CD14-positive monocyte (primary cell): Measurements from ENCODE around the gene PAX6. TPM values are rescaled to one million over a fixed set of nuclear protein-coding genes. Genes with fewer than 3 reads are reported as not detected.

Source experiments
- DNase-seq, 3 donors: peaks; one replicate each; pipeline ENCODE4 v3.0.0-alpha.2; 2011 to 2022
- H2AFZ ChIP-seq: 2 replicates; pipeline ENCODE4 v1.6.0; 2012; ENCODE audit warnings: mild to moderate bottlenecking, low read depth, low read length, inconsistent platforms; ENCODE audit not compliant: insufficient read depth, poor library complexity, severe bottlenecking
- H3K27ac ChIP-seq, 2 donors: 1 replicate in 1 of 2; 2 replicates in 1 of 2; pipeline ENCODE4 v1.5.1; 2012 to 2013; ENCODE audit warnings: low read length in 2 of 2, control low read depth in 1 of 2, inconsistent platforms in 1 of 2, low read depth in 1 of 2, mild to moderate bottlenecking in 1 of 2
- H3K27me3 ChIP-seq, 2 donors: one replicate each; pipeline versions ENCODE4 v1.6.0 to v1.6.1; 2011 to 2013; ENCODE audit warnings: low read length in 2 of 2; ENCODE audit not compliant: control insufficient read depth in 2 of 2, insufficient read depth in 2 of 2
- H3K36me3 ChIP-seq, 2 donors: replicated peaks in 1 of 2; 1 replicate in 1 of 2; 2 replicates in 1 of 2; pipeline versions ENCODE4 v1.5.1 to v1.6.1; 2012 to 2013; ENCODE audit warnings: low read length in 2 of 2, control low read depth in 1 of 2, inconsistent platforms in 1 of 2, mild to moderate bottlenecking in 1 of 2; ENCODE audit not compliant: insufficient read depth in 2 of 2, control insufficient read depth in 1 of 2
- H3K4me1 ChIP-seq, 2 donors: 1 replicate in 1 of 2; 2 replicates in 1 of 2; pipeline versions ENCODE4 v1.5.1 to v1.6.1; 2012 to 2013; ENCODE audit warnings: low read length in 2 of 2, control low read depth in 1 of 2, inconsistent platforms in 1 of 2, mild to moderate bottlenecking in 1 of 2, moderate library complexity in 1 of 2; ENCODE audit not compliant: insufficient read depth in 2 of 2, control insufficient read depth in 1 of 2
- H3K4me2 ChIP-seq: replicated peaks from 2 replicates; pipeline ENCODE3; 2012; ENCODE audit warnings: low read length, moderate library complexity, mild to moderate bottlenecking; ENCODE audit not compliant: poor library complexity, severe bottlenecking; ENCODE audit errors: extremely low read depth
- H3K4me3 ChIP-seq, 3 experiments: fragments of 200-600 bp in 1 of 3; sonication (generic) in 1 of 3; replicated peaks in 1 of 3; 1 replicate in 2 of 3; 2 replicates in 1 of 3; pipeline ENCODE4 v1.5.1; 2011 to 2013; ENCODE audit warnings: low read length in 3 of 3, mild to moderate bottlenecking in 3 of 3, control low read depth in 2 of 3, low read depth in 2 of 3, inconsistent platforms in 1 of 3, moderate library complexity in 1 of 3
- H3K79me2 ChIP-seq: 2 replicates; pipeline ENCODE4 v1.6.0; 2012; ENCODE audit warnings: mild to moderate bottlenecking, control low read depth, inconsistent platforms, low read length, moderate library complexity; ENCODE audit not compliant: insufficient read depth
- H3K9ac ChIP-seq: 2 replicates; pipeline ENCODE4 v1.6.0; 2017; ENCODE audit warnings: low read length, mild to moderate bottlenecking; ENCODE audit not compliant: insufficient read depth, poor library complexity, severe bottlenecking
- H3K9me3 ChIP-seq, 2 donors: replicated peaks in 1 of 2; 1 replicate in 1 of 2; 2 replicates in 1 of 2; pipeline versions ENCODE4 v1.5.1 to v1.6.1; 2012 to 2013; ENCODE audit warnings: low read length in 2 of 2, control low read depth in 1 of 2; ENCODE audit not compliant: control insufficient read depth in 1 of 2, insufficient read depth in 1 of 2
- H4K20me1 ChIP-seq: 2 replicates; pipeline ENCODE4 v1.6.0; 2012; ENCODE audit warnings: mild to moderate bottlenecking, low read length, control low read depth, moderate library complexity; ENCODE audit not compliant: insufficient read depth
- H3K27ac Mint-ChIP-seq, 7 donors: one replicate each; pipeline ENCODE4 v1.8.0; 2020; ENCODE audit warnings: mild to moderate bottlenecking in 7 of 7, mixed read lengths in 7 of 7, moderate library complexity in 6 of 7, inconsistent platforms in 2 of 7
- H3K27me3 Mint-ChIP-seq, 3 donors: one replicate each; pipeline ENCODE4 v1.8.0; 2021 to 2022; ENCODE audit warnings: low read depth in 3 of 3, mild to moderate bottlenecking in 3 of 3, mixed read lengths in 3 of 3, moderate library complexity in 3 of 3, inconsistent platforms in 1 of 3
- H3K36me3 Mint-ChIP-seq, 2 donors: one replicate each; pipeline ENCODE4 v1.8.0; 2020; ENCODE audit warnings: mixed read lengths in 2 of 2, inconsistent platforms in 1 of 2, mild to moderate bottlenecking in 1 of 2
- H3K4me1 Mint-ChIP-seq: one replicate; pipeline ENCODE4 v1.8.0; 2020; ENCODE audit warnings: mild to moderate bottlenecking, mixed read lengths
- H3K4me3 Mint-ChIP-seq, 2 donors: one replicate each; pipeline ENCODE4 v1.8.0; 2020; ENCODE audit warnings: mild to moderate bottlenecking in 2 of 2, mixed read lengths in 2 of 2, moderate library complexity in 1 of 2
- H3K9me3 Mint-ChIP-seq, 7 donors: one replicate each; pipeline ENCODE4 v1.8.0; 2020 to 2022; ENCODE audit warnings: mixed read lengths in 7 of 7, mild to moderate bottlenecking in 6 of 7, moderate library complexity in 6 of 7, inconsistent platforms in 2 of 7
- WGBS: methylation state at CpG from one replicate; pipeline ENCODE4 v1.1.5; 2013; ENCODE audit warnings: missing lambda C conversion rate; ENCODE audit not compliant: insufficient coverage; 5-methylcytosine and 5-hydroxymethylcytosine counted together
- intact Hi-C, 2 donors: fragments of 100-400 bp; cut with micrococcal nuclease; formaldehyde crosslinking; loops; one replicate each; pipeline versions ENCODE4 v1.15.0 to v1.15.1; 2023
- polyA plus RNA-seq, 3 donors: library from polyadenylated mRNA; depleted of rRNA in 1 of 3; unstranded in 2 of 3; stranded (reverse) in 1 of 3; fragments of 300-500 nt in 2 of 3; fragments of >200 nt in 1 of 3; fragmentation: Illumina TruSeq in 2 of 3; gene quantifications; 1 replicate in 2 of 3; 2 replicates in 1 of 3; pipeline ENCODE4 v1.2.3, GENCODE V29; 2012 to 2021
- TF ChIP-seq, protein P1 (sequence below): fragments of 200-600 bp; IDR thresholded peaks from one replicate; pipeline ENCODE4 v1.8.0; 2022; ENCODE audit warnings: antibody characterized with exemption, mild to moderate bottlenecking

PAX6 gene
- polyA plus RNA-seq, 3 donors: not detected

DNA sequence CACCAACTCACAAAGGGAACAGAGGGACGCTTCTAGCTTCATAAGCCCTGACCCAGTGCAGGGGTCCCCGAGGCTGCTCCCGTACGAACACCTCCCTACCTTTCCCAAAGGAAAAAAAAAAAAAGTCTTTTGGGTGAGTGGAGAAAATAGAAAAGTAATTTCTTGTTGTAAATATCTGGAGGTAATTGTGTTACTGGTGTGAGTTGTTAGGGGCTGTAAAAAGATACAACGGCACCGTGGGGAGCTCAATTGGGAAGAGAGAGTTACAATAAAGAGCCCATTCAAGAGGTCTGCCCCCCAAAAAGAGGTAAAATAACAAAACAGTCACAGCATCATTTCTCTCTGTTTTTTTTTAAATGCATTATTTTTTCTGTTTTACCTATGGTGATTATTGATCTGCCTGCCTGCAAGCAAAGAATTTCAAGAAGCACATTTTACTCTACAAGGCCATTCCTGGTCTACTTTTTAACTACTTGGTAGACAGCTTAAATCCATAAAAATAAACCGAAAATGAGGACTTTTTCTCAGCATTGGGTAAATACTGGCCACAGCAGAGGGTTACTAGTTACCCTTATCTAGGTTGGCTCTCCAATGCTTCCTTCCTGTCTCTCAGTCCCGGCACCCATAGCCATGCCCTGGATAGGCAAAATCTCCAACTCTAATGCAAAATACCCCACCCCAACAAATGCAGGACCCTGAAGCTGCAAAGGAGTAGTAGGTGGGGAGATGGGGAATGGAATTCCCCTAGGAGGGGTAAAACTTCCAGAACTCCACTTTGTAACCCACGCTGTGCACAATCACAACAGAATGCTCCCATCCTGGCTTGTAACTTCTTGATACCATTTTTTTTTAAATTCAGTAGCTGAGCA lies 3.1 kb downstream of the PAX6 start:
- H2AFZ ChIP-seq: no peak overlapping the region
- no peak for DNase-seq
- WGBS: 14% methylated on average over 1 of the region's 9 CpGs
- Mint-ChIP-seq H3K4me3 (peak overlapping the region in 1 of 2 donors; percentile 91), H3K27ac (no peak overlapping the region), H3K36me3 (peaks cover 29 to 48% of the 10 kb centered on the region in 2 donors), H3K27me3 (peaks cover 91 to 100% (median 97%) of the 10 kb centered on the region in 3 donors), H3K4me1 (peaks cover 54% of the 10 kb centered on the region), H3K9me3 (peaks cover 24 to 73% (median 58%) of the 10 kb centered on the region in 7 donors)
- no peak overlapping the region for H3K9ac ChIP-seq
- H4K20me1 ChIP-seq: no peaks in the 10 kb centered on the region
- H3K36me3 ChIP-seq: no peaks in the 10 kb centered on the region
- TF ChIP-seq, protein P1, sequence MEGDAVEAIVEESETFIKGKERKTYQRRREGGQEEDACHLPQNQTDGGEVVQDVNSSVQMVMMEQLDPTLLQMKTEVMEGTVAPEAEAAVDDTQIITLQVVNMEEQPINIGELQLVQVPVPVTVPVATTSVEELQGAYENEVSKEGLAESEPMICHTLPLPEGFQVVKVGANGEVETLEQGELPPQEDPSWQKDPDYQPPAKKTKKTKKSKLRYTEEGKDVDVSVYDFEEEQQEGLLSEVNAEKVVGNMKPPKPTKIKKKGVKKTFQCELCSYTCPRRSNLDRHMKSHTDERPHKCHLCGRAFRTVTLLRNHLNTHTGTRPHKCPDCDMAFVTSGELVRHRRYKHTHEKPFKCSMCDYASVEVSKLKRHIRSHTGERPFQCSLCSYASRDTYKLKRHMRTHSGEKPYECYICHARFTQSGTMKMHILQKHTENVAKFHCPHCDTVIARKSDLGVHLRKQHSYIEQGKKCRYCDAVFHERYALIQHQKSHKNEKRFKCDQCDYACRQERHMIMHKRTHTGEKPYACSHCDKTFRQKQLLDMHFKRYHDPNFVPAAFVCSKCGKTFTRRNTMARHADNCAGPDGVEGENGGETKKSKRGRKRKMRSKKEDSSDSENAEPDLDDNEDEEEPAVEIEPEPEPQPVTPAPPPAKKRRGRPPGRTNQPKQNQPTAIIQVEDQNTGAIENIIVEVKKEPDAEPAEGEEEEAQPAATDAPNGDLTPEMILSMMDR: no peak
- H3K9me3 ChIP-seq: peaks cover 39 to 91% of the 10 kb centered on the region in 2 donors
- peaks cover 48 to 64% of the 10 kb centered on the region in 2 donors for H3K4me1 ChIP-seq
- no peak overlapping the region for H3K4me2 ChIP-seq
- H3K4me3 ChIP-seq: no peak overlapping the region
- intact Hi-C loops: no loop called here
- H3K27ac ChIP-seq: no peak overlapping the region
- no peaks in the 10 kb centered on the region for H3K79me2 ChIP-seq
- peaks cover 82 to 100% of the 10 kb centered on the region in 2 donors for H3K27me3 ChIP-seq

DNA sequence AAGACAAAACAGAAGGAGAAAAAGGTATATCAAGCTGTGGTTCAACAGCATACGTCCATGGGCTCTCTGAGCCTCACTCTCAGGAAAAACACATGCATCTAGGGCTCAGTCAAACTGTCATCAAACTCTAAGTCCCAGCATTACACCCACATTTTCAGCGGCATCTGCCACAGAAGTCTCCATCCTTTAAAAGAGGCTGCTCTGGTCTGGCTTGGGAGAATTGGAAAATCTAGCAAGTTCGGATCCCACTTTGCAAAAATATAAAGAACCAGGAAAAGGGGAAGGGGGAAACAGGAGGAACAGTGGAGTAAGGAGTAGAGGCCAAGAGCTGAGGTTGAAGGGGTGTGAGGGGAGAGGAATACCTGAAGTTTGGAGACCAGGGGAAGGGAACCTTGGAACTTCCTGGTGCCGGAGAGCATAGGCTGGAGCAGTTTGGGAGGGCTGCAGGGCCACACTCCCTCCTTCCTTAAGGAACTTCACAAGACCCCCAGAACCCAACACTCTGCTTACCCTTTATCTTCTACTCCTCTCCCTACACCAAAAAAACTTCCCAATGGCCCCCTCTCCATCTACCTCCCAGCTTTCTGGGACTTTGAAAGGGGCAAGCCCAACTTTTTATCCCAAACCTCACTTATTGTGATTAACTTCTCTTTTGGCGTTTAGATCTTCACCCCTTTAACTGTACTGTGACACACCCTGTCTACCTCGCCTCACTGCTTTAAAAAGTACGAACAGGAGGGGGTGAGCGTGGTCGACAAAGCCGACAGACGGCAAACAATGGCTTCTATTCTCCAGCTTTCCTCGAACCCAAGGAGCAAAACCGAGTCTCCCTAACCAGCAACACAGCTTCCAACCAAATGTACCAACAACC lies 4.0 kb downstream of the PAX6 start:
- Histone ChIP-seq H3K4me2 (no peak overlapping the region), H3K36me3 (no peaks in the 10 kb centered on the region), H3K27me3 (peaks cover 80 to 100% of the 10 kb centered on the region in 2 donors), H3K4me1 (peaks cover 39 to 55% of the 10 kb centered on the region in 2 donors), H2AFZ (no peak overlapping the region), H3K9me3 (peaks cover 39 to 88% of the 10 kb centered on the region in 2 donors), H3K9ac (no peak overlapping the region), H3K27ac (no peak overlapping the region), H4K20me1 (no peaks in the 10 kb centered on the region), H3K4me3 (no peak overlapping the region), H3K79me2 (no peaks in the 10 kb centered on the region)
- intact Hi-C loops: no loop called here
- TF ChIP-seq, protein P1: no peak
- peaks cover 91 to 100% (median 97%) of the 10 kb centered on the region in 3 donors for H3K27me3 Mint-ChIP-seq
- DNase-seq: no peak
- WGBS: 20% methylated on average over 10 of the region's 13 CpGs
- peak overlapping the region in 1 of 2 donors; percentile 91 for H3K4me3 Mint-ChIP-seq
- H3K4me1 Mint-ChIP-seq: peaks cover 54% of the 10 kb centered on the region
- H3K36me3 Mint-ChIP-seq: peaks cover 29 to 47% of the 10 kb centered on the region in 2 donors
- peaks cover 24 to 76% (median 59%) of the 10 kb centered on the region in 7 donors for H3K9me3 Mint-ChIP-seq
- no peak overlapping the region for H3K27ac Mint-ChIP-seq
